Adrenal gland (tissue), 5 donors: ENCODE measurements around the gene CSNK1A1.

ENCODE experiments used
- POLR2A ChIP-seq, 2 donors: fragments of 450-650 bp; IDR thresholded peaks; one replicate each; pipeline ENCODE4 v1.6.1; 2017; ENCODE audit warnings: antibody characterized with exemption in 2 of 2, mild to moderate bottlenecking in 2 of 2, moderate library complexity in 1 of 2
- TF ChIP-seq, protein P1 (sequence below), 6 experiments: fragments of 450-650 bp in 4 of 6; fragments of 200-600 bp in 2 of 6; sonication (generic) in 1 of 6; IDR thresholded peaks; 1 replicate in 5 of 6; 2 replicates in 1 of 6; pipeline versions ENCODE4 v1.5.1 to v1.8.0; 2016 to 2021; ENCODE audit warnings: antibody characterized with exemption in 6 of 6, mild to moderate bottlenecking in 2 of 6, moderate library complexity in 1 of 6
- donor health status: DM: no; HTN: no; CAD: no.

DNA sequence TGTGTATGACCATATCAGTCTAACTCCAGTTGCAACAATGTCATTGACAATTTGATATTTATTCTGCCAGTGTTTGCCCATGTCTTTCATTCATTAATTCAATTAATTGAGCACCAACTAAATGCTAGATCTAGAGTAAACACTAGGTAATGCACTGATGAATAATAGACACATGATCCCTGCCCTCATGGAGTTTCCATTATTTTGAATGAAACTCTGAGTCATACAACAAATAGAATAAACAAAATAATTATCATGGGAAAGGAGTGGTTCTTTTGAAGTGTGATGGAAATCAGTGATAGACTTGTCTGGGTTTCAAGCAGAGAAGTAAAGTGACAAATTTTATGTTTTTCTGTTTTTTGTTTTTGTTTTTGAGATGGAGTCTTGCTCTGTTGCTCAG is 34.7 kb upstream of the CSNK1A1 start:
- TF ChIP-seq, protein P1, sequence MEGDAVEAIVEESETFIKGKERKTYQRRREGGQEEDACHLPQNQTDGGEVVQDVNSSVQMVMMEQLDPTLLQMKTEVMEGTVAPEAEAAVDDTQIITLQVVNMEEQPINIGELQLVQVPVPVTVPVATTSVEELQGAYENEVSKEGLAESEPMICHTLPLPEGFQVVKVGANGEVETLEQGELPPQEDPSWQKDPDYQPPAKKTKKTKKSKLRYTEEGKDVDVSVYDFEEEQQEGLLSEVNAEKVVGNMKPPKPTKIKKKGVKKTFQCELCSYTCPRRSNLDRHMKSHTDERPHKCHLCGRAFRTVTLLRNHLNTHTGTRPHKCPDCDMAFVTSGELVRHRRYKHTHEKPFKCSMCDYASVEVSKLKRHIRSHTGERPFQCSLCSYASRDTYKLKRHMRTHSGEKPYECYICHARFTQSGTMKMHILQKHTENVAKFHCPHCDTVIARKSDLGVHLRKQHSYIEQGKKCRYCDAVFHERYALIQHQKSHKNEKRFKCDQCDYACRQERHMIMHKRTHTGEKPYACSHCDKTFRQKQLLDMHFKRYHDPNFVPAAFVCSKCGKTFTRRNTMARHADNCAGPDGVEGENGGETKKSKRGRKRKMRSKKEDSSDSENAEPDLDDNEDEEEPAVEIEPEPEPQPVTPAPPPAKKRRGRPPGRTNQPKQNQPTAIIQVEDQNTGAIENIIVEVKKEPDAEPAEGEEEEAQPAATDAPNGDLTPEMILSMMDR (IDR thresholded peaks at IDR 0.05) = no peak
- no peak for TF ChIP-seq POLR2A (IDR thresholded peaks at IDR 0.05)
